Effector CD4-positive, alpha-beta T cell (primary cell): ENCODE measurements around the gene PPIG.
"Not testable (repeated sequence)": the region's sequence is repeated elsewhere in the genome, so short reads cannot be mapped to it uniquely, and the experiment has no call there.

Experiments used
- DNase-seq: peaks from one replicate; pipeline ENCODE4 v3.0.0-alpha.2; 2020

The PPIG gene

GRCh38 chr2:169596546-169596945 lies 12.4 kb downstream of the PPIG start:
- not testable (repeated sequence) for DNase-seq

- DNase-seq: no peak
Measured at GRCh38 chr2:169598982-169599381, 14.8 kb downstream of the PPIG start.

- no peak for DNase-seq
Measured at GRCh38 chr2:169599568-169599967, 15.4 kb downstream of the PPIG start.

GRCh38 chr2:169609264-169609663 lies 25.1 kb downstream of the PPIG start:
- DNase-seq: no peak

- no peak for DNase-seq
Measured at GRCh38 chr2:169613876-169614275, 29.7 kb downstream of the PPIG start.

GRCh38 chr2:169615982-169616381 lies 31.8 kb downstream of the PPIG start:
- DNase-seq: not testable (repeated sequence)

- DNase-seq: no peak
Measured at GRCh38 chr2:169619946-169620345, 35.8 kb downstream of the PPIG start.

GRCh38 chr2:169620509-169620908 lies 36.4 kb downstream of the PPIG start:
- DNase-seq: no peak

- no peak for DNase-seq
Measured at GRCh38 chr2:169623235-169623634, 39.1 kb downstream of the PPIG start.

- DNase-seq: no peak
Measured at GRCh38 chr2:169625781-169626180, 41.6 kb downstream of the PPIG start.

- no peak for DNase-seq
Measured at GRCh38 chr2:169636440-169637097, 52.4 kb downstream of the PPIG start.

- no peak for DNase-seq
Measured at GRCh38 chr2:169637620-169638019, 53.5 kb downstream of the PPIG start.

GRCh38 chr2:169640104-169640503 lies 56.0 kb downstream of the PPIG start:
- no peak for DNase-seq

- no peak for DNase-seq
Measured at GRCh38 chr2:169641464-169641863, 57.3 kb downstream of the PPIG start.

GRCh38 chr2:169644173-169644572 lies 60.0 kb downstream of the PPIG start:
- DNase-seq: no peak

- no peak for DNase-seq
Measured at GRCh38 chr2:169647496-169647895, 63.3 kb downstream of the PPIG start.

GRCh38 chr2:169649278-169649677 lies 65.1 kb downstream of the PPIG start:
- no peak for DNase-seq

- DNase-seq: no peak
Measured at GRCh38 chr2:169653636-169654035, 69.5 kb downstream of the PPIG start.

- no peak for DNase-seq
Measured at GRCh38 chr2:169656164-169656563, 72.0 kb downstream of the PPIG start.

GRCh38 chr2:169658877-169659276 lies 74.7 kb downstream of the PPIG start:
- no peak for DNase-seq

GRCh38 chr2:169659320-169659719 lies 75.2 kb downstream of the PPIG start:
- DNase-seq: no peak

- DNase-seq: no peak
Measured at GRCh38 chr2:169661265-169661664, 77.1 kb downstream of the PPIG start.

GRCh38 chr2:169662744-169663143 lies 78.6 kb downstream of the PPIG start:
- DNase-seq: no peak

- DNase-seq: no peak
Measured at GRCh38 chr2:169663247-169663646, 79.1 kb downstream of the PPIG start.

- no peak for DNase-seq
Measured at GRCh38 chr2:169664600-169664977, 80.4 kb downstream of the PPIG start.
